Nephron progenitor cell (in vitro differentiated cells): Measurements from ENCODE around the gene HDAC4.

Experiments
- DNase-seq: peaks from one replicate; pipeline ENCODE4 v3.0.0; 2021
- H3K27ac Mint-ChIP-seq: 2 replicates; pipeline ENCODE4 v1.8.0; 2021; ENCODE audit warnings: mild to moderate bottlenecking, moderate library complexity, mixed read lengths
- H3K27me3 Mint-ChIP-seq: 2 replicates; pipeline ENCODE4 v1.8.0; 2021; ENCODE audit warnings: mild to moderate bottlenecking, low read depth, mixed read lengths; ENCODE audit not compliant: poor library complexity
- H3K36me3 Mint-ChIP-seq: 2 replicates; pipeline ENCODE4 v1.8.0; 2021; ENCODE audit warnings: low read depth, mixed read lengths
- H3K4me1 Mint-ChIP-seq: 2 replicates; pipeline ENCODE4 v1.8.0; 2021; ENCODE audit warnings: mixed read lengths
- H3K4me3 Mint-ChIP-seq: 2 replicates; pipeline ENCODE4 v1.8.0; 2021; ENCODE audit warnings: mild to moderate bottlenecking, moderate library complexity, mixed read lengths
- H3K9me3 Mint-ChIP-seq: 2 replicates; pipeline ENCODE4 v1.8.0; 2021; ENCODE audit warnings: mild to moderate bottlenecking, moderate library complexity, mixed read lengths
- TF ChIP-seq, protein P1 (sequence below): fragments of 200-600 bp; sonication (generic); IDR thresholded peaks from 2 replicates; pipeline ENCODE4 v1.5.0; 2021; ENCODE audit warnings: antibody characterized with exemption

HDAC4 gene

DNA sequence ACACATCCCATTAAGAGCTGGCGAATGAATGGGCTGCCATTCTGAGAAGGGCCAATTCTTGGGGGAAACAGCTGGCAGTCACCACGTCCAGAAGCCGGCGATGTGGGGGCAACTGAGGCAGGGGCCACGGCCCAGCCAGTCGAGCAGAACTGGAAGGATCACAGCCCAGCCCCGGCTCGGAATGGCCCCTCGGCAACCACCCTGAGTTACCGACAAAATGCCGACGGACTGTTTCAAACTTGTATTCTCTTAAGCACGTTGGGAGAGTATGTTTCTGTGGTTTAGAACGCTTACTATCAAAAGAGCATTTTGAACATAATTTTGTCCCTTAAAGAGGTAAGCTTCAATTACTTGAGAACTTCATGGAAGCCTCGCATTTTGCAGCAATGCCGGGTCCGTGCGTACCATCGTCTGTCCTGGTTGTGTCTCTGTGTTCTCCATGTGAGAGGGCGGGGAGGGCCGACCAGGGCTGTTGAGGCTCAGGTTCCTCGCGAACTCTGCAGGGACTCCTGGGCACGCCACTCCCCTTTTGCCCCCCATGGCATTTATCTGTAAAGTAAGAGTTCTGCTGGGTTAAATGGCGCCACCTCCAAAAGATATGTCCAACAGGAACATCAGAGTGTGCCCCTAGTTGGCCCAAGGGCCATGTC, 397.1 kb downstream of the HDAC4 start:
- Mint-ChIP-seq H3K27me3 (peaks cover 35% of the 10 kb centered on the region), H3K4me3 (no peak overlapping the region), H3K9me3 (peaks cover 28% of the 10 kb centered on the region), H3K4me1 (peaks cover 29% of the 10 kb centered on the region), H3K27ac (no peak overlapping the region), H3K36me3 (peaks cover 10% of the 10 kb centered on the region)
- TF ChIP-seq, protein P1, sequence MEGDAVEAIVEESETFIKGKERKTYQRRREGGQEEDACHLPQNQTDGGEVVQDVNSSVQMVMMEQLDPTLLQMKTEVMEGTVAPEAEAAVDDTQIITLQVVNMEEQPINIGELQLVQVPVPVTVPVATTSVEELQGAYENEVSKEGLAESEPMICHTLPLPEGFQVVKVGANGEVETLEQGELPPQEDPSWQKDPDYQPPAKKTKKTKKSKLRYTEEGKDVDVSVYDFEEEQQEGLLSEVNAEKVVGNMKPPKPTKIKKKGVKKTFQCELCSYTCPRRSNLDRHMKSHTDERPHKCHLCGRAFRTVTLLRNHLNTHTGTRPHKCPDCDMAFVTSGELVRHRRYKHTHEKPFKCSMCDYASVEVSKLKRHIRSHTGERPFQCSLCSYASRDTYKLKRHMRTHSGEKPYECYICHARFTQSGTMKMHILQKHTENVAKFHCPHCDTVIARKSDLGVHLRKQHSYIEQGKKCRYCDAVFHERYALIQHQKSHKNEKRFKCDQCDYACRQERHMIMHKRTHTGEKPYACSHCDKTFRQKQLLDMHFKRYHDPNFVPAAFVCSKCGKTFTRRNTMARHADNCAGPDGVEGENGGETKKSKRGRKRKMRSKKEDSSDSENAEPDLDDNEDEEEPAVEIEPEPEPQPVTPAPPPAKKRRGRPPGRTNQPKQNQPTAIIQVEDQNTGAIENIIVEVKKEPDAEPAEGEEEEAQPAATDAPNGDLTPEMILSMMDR, result no peak
- DNase-seq, result no peak

DNA sequence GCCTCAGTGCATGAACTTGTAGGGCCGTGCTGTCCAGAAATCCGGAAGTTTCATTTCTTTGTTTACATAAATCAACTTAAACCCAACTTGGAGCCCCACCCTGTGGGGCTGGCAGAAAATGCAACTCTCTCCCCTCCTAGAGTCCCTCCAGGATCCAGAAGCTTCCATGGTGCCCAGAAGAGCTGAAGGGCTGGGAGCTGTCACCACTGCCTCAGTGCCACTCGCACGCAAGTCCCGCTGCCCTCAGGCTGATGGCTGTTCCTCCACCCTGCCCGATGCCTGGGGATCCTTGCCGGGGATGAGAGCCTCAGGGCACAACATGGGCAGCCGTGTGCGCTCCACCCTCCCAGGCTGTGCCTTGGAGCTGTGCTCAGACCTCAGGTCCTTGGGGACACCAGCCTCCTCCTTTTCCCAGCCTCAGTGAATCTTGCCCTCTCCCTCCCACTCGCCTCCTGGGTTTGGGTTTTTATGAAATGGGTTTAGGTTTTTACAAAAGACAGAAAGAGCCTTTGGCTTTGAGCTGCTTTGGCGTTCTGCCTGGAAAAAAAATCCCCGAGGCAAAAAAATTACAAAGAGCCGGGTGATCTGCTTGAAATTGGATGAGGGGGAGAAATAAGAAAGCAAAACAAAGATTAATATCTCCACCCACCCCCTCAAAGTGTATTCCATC, 397.7 kb downstream of the HDAC4 start:
- H3K27ac Mint-ChIP-seq, result no peak overlapping the region
- H3K9me3 Mint-ChIP-seq, result peaks cover 28% of the 10 kb centered on the region
- peaks cover 35% of the 10 kb centered on the region for H3K27me3 Mint-ChIP-seq
- TF ChIP-seq, protein P1, result no peak
- no peak overlapping the region for H3K4me3 Mint-ChIP-seq
- H3K4me1 Mint-ChIP-seq, result peaks cover 28% of the 10 kb centered on the region
- H3K36me3 Mint-ChIP-seq, result peaks cover 10% of the 10 kb centered on the region
- DNase-seq, result no peak

DNA sequence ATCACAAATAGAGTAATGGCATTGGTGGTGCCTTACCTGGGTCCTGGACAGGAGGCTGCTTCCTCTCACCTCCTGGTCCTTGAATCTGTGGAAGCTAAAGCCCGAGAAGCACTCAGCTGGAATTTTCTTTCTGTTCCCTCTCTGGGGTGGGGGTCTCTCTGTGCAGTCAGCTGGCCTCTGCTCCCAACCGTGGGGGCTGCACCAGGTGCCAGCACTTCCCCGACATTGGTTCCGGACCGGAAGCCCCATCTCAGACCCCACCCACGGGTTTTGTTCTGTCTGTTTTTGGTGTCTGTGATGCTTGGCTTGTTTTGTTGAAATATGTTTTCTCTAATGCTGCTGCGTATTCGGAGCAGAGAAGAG, 398.2 kb downstream of the HDAC4 start:
- DNase-seq, result no peak
- TF ChIP-seq, protein P1, result no peak
- no peak overlapping the region for H3K27ac Mint-ChIP-seq
- peaks cover 27% of the 10 kb centered on the region for H3K4me1 Mint-ChIP-seq
- no peak overlapping the region for H3K4me3 Mint-ChIP-seq
- H3K27me3 Mint-ChIP-seq, result peaks cover 31% of the 10 kb centered on the region
- peaks cover 10% of the 10 kb centered on the region for H3K36me3 Mint-ChIP-seq
- peaks cover 28% of the 10 kb centered on the region for H3K9me3 Mint-ChIP-seq

DNA sequence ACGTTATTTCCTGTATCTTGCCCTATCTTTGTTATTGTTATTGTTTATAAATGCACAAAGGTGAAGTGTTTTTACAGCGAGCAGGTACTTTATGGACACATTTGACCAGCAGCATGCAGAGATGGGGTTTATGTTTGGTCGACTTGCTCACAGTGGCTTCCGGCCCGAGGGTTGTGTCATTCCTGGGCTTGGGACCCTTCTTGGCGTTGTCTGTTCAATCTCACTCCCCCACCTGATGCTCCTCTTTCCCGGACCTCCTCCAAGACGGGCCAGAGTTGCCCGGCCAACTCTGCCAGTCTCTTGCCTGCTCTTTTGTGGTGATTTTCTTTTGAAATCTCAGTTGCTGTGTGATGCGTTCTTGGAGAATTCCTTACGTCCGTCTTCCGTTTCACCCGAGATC, 399.0 kb downstream of the HDAC4 start:
- H3K27me3 Mint-ChIP-seq, result peaks cover 24% of the 10 kb centered on the region
- TF ChIP-seq, protein P1, result no peak
- H3K27ac Mint-ChIP-seq, result no peak overlapping the region
- H3K36me3 Mint-ChIP-seq, result peaks cover 10% of the 10 kb centered on the region
- no peak overlapping the region for H3K4me3 Mint-ChIP-seq
- no peak for DNase-seq
- H3K9me3 Mint-ChIP-seq, result peaks cover 27% of the 10 kb centered on the region
- H3K4me1 Mint-ChIP-seq, result peaks cover 35% of the 10 kb centered on the region

DNA sequence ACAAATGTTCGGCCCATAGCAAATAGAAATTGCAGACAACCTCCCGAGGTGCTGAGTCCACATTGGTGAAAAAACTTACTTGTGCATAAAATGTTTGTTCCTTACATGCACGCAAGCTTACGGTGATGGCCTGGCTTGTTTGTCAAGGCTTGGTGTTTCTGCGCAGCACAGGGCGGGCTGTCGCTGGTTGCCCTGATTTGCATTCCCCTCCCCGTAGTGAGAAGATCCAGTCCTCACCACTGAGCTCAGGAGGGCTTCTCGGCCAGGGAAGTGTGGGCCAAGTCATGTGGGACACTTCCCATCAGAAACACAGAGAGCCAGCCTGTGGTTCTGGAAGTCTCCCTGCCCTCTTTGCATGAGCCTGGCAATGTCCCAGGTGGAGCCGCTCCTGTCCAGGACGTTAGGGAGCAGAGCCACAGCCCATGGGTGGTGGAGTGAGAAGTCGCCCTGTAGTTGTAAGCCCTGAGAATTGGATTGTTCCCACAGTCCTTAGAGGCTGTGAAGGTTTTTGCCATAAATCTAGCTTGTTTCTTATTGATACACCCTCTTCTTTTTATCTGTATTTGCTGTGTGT, 400.2 kb downstream of the HDAC4 start:
- peaks cover 15% of the 10 kb centered on the region for H3K27me3 Mint-ChIP-seq
- H3K4me1 Mint-ChIP-seq, result peaks cover 36% of the 10 kb centered on the region
- no peak overlapping the region for H3K27ac Mint-ChIP-seq
- H3K36me3 Mint-ChIP-seq, result peaks cover 10% of the 10 kb centered on the region
- peaks cover 25% of the 10 kb centered on the region for H3K9me3 Mint-ChIP-seq
- no peak overlapping the region for H3K4me3 Mint-ChIP-seq
- TF ChIP-seq, protein P1, result no peak
- DNase-seq, result no peak
